ENCODE data around the gene RNF39.

Gene RNF39

DNA sequence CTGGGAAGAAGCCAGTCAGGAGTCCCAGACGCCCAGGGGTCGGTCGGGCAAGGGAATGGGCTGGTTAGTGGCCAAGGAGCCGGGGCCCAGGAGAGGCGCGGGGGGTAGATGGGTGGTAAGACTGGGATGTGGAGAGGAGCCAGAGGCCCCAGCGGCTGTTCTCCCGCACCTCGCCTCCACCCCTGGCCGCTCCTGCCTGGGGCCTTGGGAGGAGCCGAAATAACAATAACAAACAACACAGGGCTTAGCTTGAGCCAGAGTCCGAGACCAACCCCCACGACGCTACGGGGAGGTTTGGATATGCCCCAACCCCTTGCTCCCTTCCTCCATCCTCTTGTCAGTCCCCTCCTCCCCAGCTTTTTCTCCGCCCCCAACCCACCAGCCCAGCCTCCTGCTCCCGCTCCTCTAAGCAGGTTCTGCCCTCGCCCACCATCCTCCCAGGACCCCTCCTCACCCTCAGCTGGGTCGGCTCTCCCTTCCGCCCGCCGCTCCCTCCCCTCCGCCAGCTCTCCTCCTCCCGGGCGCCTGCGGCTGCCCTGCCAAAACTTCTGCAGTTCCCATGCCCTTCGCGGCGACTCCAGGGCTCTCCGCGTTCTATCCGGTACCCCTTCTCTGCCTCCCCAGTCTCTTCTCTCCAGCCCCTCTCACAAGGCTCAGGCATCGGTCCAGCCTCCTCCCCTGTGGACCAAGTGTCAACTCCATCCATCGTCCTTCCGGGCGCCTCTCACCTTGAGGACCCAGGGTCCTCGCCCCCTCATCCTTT, 1.1 kb downstream of the RNF39 start:
- POLR2A ChIA-PET: no interaction called here
- 13% methylated on average over 30 of the region's 37 CpGs for WGBS (ENCODE audit: insufficient coverage)
- H3K9me3 ChIP-seq (ENCODE audit: control extremely low read depth in 1 of 5, control insufficient read depth in 4 of 5, insufficient read depth in 2 of 5, low read depth in 1 of 5, low read length in 4 of 5): no peaks in the 10 kb centered on the region
- peaks cover 0 to 32% (median 21%) of the 10 kb centered on the region in 4 experiments for H3K4me1 ChIP-seq (ENCODE audit: control extremely low read depth in 1 of 4, control insufficient read depth in 4 of 4, insufficient read depth in 4 of 4, low read length in 3 of 4)
- peak in 1 of 3 donors; percentile 7 for DNase-seq
- peaks cover 0 to 12% (median 6%) of the 10 kb centered on the region in 4 experiments for H3K36me3 ChIP-seq (ENCODE audit: control insufficient read depth in 4 of 4, insufficient read depth in 4 of 4, low read length in 3 of 4)
- H3K27ac ChIP-seq (ENCODE audit: insufficient read depth in 1 of 2, low read depth in 1 of 2, low read length in 2 of 2, poor library complexity in 1 of 2, severe bottlenecking in 2 of 2): no peak overlapping the region
- H3K27me3 ChIP-seq (replicated peaks in 2 of 5; ENCODE audit: control insufficient read depth in 4 of 5, insufficient read depth in 5 of 5, low read length in 4 of 5): peaks cover 12 to 94% (median 55%) of the 10 kb centered on the region in 5 experiments
- CTCF ChIA-PET: interaction anchor here (0.7 to 1.4 kb wide), 4 partner anchors 15 to 57 kb away, joined by 3 read pairs; no protein-coding TSS in a partner anchor
- H3K4me3 ChIP-seq (ENCODE audit: control insufficient read depth in 1 of 7, extremely low read depth in 1 of 7, insufficient read depth in 4 of 7, low read depth in 2 of 7, low read length in 6 of 7): peak overlapping the region in 4 of 7 experiments; percentile 16 to 64 (median 56)

DNA sequence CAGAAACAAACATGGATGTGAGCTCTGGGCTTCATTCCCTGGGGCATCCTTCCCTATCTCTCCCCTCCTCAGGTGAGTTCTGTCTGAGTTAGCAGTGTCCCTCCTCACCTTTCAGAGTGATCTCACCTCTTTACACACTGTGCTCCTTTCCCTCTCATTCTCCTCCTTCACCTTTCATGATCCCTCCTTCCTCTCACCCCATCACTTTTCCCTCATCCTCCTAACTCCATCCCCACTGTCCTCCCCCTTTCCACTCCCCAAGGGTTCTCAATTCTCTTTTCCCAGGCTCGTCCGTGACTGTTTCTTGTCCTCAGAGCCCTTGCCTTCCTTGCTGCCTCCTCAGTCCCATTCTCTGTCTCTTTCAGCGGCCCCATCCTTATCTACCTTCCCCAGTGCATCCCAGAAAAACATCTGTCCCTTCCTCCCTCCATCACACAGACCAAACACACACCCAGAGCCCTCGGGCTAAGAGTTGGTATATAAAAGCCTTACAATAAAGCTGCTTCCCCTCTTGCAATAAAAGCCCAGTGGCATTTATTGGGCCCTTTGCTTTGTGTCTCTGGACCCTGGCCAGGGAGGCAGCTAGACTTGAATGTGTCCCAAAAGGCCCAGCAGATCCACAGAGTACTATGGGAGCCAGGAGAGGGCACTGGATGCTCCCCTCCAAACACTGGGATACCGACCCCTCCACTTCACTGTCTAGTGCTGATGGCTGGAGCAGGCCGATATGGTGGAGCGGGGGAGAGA, 1.9 kb downstream of the RNF39 start:
- 72% methylated on average over 7 of the region's 7 CpGs for WGBS (ENCODE audit: insufficient coverage)
- POLR2A ChIA-PET: interaction anchor here (0.6 kb wide), 2 partner anchors 13 to 79 kb away, joined by 3 read pairs; partner anchors contain the start of gene POLR1H

GRCh38 chr6:30071858-30072257, 3.7 kb downstream of the RNF39 start:
- Histone ChIP-seq H3K9me3 (ENCODE audit: control extremely low read depth in 1 of 5, control insufficient read depth in 4 of 5, insufficient read depth in 2 of 5, low read depth in 1 of 5, low read length in 4 of 5) (no peaks in the 10 kb centered on the region), H3K36me3 (ENCODE audit: control insufficient read depth in 4 of 4, insufficient read depth in 4 of 4, low read length in 3 of 4) (peaks cover 0 to 23% (median 13%) of the 10 kb centered on the region in 4 experiments), H3K4me1 (ENCODE audit: control extremely low read depth in 1 of 4, control insufficient read depth in 4 of 4, insufficient read depth in 4 of 4, low read length in 3 of 4) (peaks cover 5 to 37% (median 27%) of the 10 kb centered on the region in 4 experiments), H3K27ac (ENCODE audit: insufficient read depth in 1 of 2, low read depth in 1 of 2, low read length in 2 of 2, poor library complexity in 1 of 2, severe bottlenecking in 2 of 2) (no peak overlapping the region), H3K4me3 (ENCODE audit: control insufficient read depth in 1 of 7, extremely low read depth in 1 of 7, insufficient read depth in 4 of 7, low read depth in 2 of 7, low read length in 6 of 7) (no peak overlapping the region), H3K27me3 (replicated peaks in 2 of 5; ENCODE audit: control insufficient read depth in 4 of 5, insufficient read depth in 5 of 5, low read length in 4 of 5) (peaks cover 8 to 70% (median 36%) of the 10 kb centered on the region in 5 experiments)
- no peak for DNase-seq
- 56% methylated on average over 3 of the region's 3 CpGs for WGBS (ENCODE audit: insufficient coverage)
- ChIA-PET CTCF (interaction anchor here (1.8 to 2.1 kb wide), 2 partner anchors 11 to 59 kb away, joined by 6 to 9 read pairs; partner anchors contain the start of gene POLR1H), POLR2A (no interaction called here)

More for the DNA sequence above, 1.9 kb downstream of the RNF39 start:
- Histone ChIP-seq H3K9me3 (ENCODE audit: control extremely low read depth in 1 of 5, control insufficient read depth in 4 of 5, insufficient read depth in 2 of 5, low read depth in 1 of 5, low read length in 4 of 5) (no peaks in the 10 kb centered on the region), H3K27ac (ENCODE audit: insufficient read depth in 1 of 2, low read depth in 1 of 2, low read length in 2 of 2, poor library complexity in 1 of 2, severe bottlenecking in 2 of 2) (no peak overlapping the region), H3K36me3 (ENCODE audit: control insufficient read depth in 4 of 4, insufficient read depth in 4 of 4, low read length in 3 of 4) (peaks cover 0 to 20% (median 12%) of the 10 kb centered on the region in 4 experiments), H3K4me3 (ENCODE audit: control insufficient read depth in 1 of 7, extremely low read depth in 1 of 7, insufficient read depth in 4 of 7, low read depth in 2 of 7, low read length in 6 of 7) (no peak overlapping the region), H3K27me3 (replicated peaks in 2 of 5; ENCODE audit: control insufficient read depth in 4 of 5, insufficient read depth in 5 of 5, low read length in 4 of 5) (peaks cover 11 to 87% (median 47%) of the 10 kb centered on the region in 5 experiments), H3K4me1 (ENCODE audit: control extremely low read depth in 1 of 4, control insufficient read depth in 4 of 4, insufficient read depth in 4 of 4, low read length in 3 of 4) (peaks cover 0 to 32% (median 21%) of the 10 kb centered on the region in 4 experiments)
- CTCF ChIA-PET: interaction anchor here (0.9 to 1.4 kb wide), 3 partner anchors 29 to 58 kb away, joined by 3 read pairs; no protein-coding TSS in a partner anchor
- DNase-seq: no peak

DNA sequence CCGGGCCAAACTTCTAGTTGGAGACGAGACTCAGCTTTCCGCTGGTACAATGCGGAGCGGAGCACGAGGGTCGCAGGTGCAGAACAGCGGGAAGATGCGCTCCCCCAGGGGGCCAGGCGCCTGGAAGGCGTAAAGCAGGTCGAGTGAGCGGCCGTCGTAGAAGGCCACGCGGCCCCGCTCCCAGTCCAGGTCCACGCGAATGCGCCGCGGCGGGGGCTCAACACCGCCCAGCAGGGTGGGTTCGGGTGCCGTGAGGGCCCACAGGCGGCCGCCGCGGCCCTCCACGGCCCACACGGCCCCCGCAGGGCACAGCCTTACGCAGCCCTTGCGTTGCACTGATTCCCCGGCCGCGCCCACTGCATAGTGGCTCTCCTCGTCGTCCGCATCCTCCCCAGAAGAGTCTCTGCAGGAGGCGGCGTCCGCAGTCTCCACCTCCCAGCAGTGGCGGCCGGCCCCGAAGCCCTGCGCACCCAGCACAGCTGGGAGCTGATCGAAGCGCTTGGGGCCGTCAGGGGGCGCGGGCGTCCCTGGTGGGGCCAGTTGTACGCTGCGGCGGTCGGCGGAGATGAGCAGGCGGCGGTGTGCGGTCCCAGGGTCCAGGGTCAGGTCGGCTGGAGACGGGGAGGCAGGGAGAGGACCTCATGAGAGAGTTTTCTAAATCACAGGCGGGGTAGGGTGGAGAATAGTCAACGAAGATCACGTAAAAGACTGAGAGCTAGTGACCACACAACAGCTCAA, 4.3 kb downstream of the RNF39 start:
- H3K27ac ChIP-seq (ENCODE audit: insufficient read depth in 1 of 2, low read depth in 1 of 2, low read length in 2 of 2, poor library complexity in 1 of 2, severe bottlenecking in 2 of 2): no peak overlapping the region
- peak overlapping the region in 3 of 7 experiments; percentile 12 to 45 (median 38) for H3K4me3 ChIP-seq (ENCODE audit: control insufficient read depth in 1 of 7, extremely low read depth in 1 of 7, insufficient read depth in 4 of 7, low read depth in 2 of 7, low read length in 6 of 7)
- peak; percentile 32 to 46 (median 43) for DNase-seq
- ChIA-PET CTCF (interaction anchor here (1.0 to 2.1 kb wide), 4 partner anchors 11 to 87 kb away, joined by 3 to 9 read pairs (median 4); partner anchors contain the start of gene POLR1H), POLR2A (interaction anchor here (0.6 kb wide), 1 partner anchor 10 kb away, joined by 3 read pairs; the partner anchor contains the start of gene POLR1H)
- peaks cover 6 to 64% (median 34%) of the 10 kb centered on the region in 5 experiments for H3K27me3 ChIP-seq (replicated peaks in 2 of 5; ENCODE audit: control insufficient read depth in 4 of 5, insufficient read depth in 5 of 5, low read length in 4 of 5)
- no peaks in the 10 kb centered on the region for H3K9me3 ChIP-seq (ENCODE audit: control extremely low read depth in 1 of 5, control insufficient read depth in 4 of 5, insufficient read depth in 2 of 5, low read depth in 1 of 5, low read length in 4 of 5)
- peaks cover 0 to 23% (median 13%) of the 10 kb centered on the region in 4 experiments for H3K36me3 ChIP-seq (ENCODE audit: control insufficient read depth in 4 of 4, insufficient read depth in 4 of 4, low read length in 3 of 4)
- peaks cover 6 to 42% (median 29%) of the 10 kb centered on the region in 4 experiments for H3K4me1 ChIP-seq (ENCODE audit: control extremely low read depth in 1 of 4, control insufficient read depth in 4 of 4, insufficient read depth in 4 of 4, low read length in 3 of 4)
- WGBS (ENCODE audit: insufficient coverage): 22% methylated on average over 48 of the region's 68 CpGs

DNA sequence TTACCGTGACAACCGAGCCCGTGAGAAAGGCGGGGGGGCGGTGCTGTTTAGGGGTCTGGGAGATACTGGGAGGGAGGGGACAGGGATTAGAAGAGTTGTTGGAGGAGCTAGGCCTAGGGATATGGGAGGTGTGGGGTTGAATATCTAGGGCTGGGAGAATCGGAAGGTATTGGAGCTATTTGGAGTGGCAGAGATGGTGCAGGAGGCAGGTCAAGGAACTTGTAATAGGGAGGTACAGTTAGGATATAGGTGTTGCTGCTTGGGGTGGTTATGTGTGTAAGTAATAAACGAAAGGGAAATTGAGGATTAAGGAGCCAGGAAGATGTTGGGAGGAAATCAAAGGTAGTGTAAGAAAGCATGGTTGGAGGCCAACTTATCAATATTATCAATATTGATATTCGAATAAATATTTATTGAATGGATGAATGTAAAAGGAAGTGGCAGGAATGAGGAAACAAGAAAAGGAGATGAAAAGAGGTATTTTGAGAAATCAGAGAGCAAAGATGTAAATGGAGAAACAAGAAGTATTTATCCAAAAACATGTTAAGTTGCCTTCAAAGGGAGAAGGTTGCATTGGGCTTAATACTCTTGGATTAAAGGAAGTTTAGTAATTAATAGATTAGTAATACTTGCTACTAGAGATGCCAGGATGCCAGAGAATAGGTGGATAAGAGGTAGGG, 8.0 kb downstream of the RNF39 start:
- Histone ChIP-seq H3K4me1 (ENCODE audit: control extremely low read depth in 1 of 4, control insufficient read depth in 4 of 4, insufficient read depth in 4 of 4, low read length in 3 of 4) (peaks cover 12 to 34% (median 24%) of the 10 kb centered on the region in 4 experiments), H3K27me3 (replicated peaks in 2 of 5; ENCODE audit: control insufficient read depth in 4 of 5, insufficient read depth in 5 of 5, low read length in 4 of 5) (peaks cover 3 to 27% (median 13%) of the 10 kb centered on the region in 5 experiments), H3K36me3 (ENCODE audit: control insufficient read depth in 4 of 4, insufficient read depth in 4 of 4, low read length in 3 of 4) (peaks cover 5 to 36% (median 26%) of the 10 kb centered on the region in 4 experiments), H3K9me3 (ENCODE audit: control extremely low read depth in 1 of 5, control insufficient read depth in 4 of 5, insufficient read depth in 2 of 5, low read depth in 1 of 5, low read length in 4 of 5) (no peaks in the 10 kb centered on the region), H3K4me3 (ENCODE audit: control insufficient read depth in 1 of 7, extremely low read depth in 1 of 7, insufficient read depth in 4 of 7, low read depth in 2 of 7, low read length in 6 of 7) (peak overlapping the region; percentile 67 to 95 (median 84)), H3K27ac (ENCODE audit: insufficient read depth in 1 of 2, low read depth in 1 of 2, low read length in 2 of 2, poor library complexity in 1 of 2, severe bottlenecking in 2 of 2) (peak overlapping the region; percentile 94 to 97)
- DNase-seq: no peak
- 0% methylated on average over 3 of the region's 8 CpGs for WGBS (ENCODE audit: insufficient coverage)
- ChIA-PET CTCF (interaction anchor here (1.1 to 1.4 kb wide), 2 partner anchors 10 to 36 kb away, joined by 3 to 6 read pairs; no protein-coding TSS in a partner anchor), POLR2A (interaction anchor here (1.1 kb wide), 1 partner anchor 31 kb away, joined by 4 read pairs; no protein-coding TSS in a partner anchor)

Measured in common myeloid progenitor, CD34-positive (primary cell).